ENCODE data around the gene FKBP8. TPM values are rescaled to one million over a fixed set of nuclear protein-coding genes. Genes with fewer than 3 reads are reported as not detected.

FKBP8 gene
- total RNA-seq, 4 donors from 2014 or later, result 267 to 318 (median 275) TPM

DNA sequence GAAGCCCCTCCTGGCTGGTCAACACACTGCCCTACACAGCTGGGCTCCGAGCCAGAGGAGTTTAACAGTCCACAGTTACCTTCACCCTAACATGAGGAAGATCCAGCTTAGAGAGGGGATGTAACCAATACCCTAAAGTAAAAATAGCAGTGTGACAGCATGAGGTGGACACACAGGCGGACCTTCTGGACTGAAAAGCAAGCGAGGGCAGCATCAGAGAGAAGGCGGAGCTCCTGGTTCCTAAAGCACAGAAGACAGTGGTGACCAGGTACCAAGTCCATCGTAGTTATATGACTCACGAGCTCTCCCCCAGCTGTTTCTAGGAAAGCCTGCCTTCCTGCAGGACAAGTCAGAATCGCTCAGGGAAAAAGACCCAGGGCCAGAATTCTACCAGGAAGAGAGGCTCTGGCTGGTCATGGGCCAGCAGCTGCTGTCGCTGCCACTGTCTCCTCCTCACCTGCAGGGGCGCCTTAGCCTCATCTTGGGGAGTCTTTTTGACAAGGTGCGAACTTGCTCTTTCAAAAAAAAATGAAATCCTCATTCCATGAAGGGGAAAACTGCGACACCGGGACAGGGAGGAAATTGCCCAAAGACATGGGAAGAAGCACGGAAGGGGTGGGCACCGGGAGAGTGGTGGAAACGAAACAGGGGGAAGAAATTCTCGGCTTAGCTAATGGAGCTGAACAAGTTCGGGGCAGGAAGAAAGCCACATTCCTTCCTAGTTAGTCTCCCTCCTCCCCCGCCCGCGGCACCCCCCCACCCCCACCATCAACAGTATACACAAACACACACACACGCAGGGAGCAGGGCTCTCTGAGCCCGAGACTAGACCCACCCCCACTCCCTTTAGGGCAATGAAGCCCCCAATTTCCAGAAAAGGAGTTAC lies 23.2 kb downstream of the FKBP8 start:
- Histone ChIP-seq H3K36me3 (no peaks in the 10 kb centered on the region), H3K9me3 (no peaks in the 10 kb centered on the region), H3K27me3 (no peaks in the 10 kb centered on the region), H3K4me3 (peak overlapping the region; percentile 66 to 99 (median 89)), H3K27ac (peak overlapping the region; percentile 97 to 100 (median 98)), H3K4me1 (peaks cover 13 to 54% (median 31%) of the 10 kb centered on the region in 4 donors)
- peak; percentile 83 for DNase-seq
- TF ChIP-seq CTCF (IDR thresholded peaks at IDR 0.05), result peak; percentile 62 to 87 (median 65)
- no peak for TF ChIP-seq EP300 (IDR thresholded peaks at IDR 0.05; ENCODE audit: low read depth)
- peak; percentile 64 for TF ChIP-seq POLR2A (IDR thresholded peaks at IDR 0.05)
- peak in 2 of 3 donors; percentile 62 to 72 for TF ChIP-seq POLR2AphosphoS5 (IDR thresholded peaks at IDR 0.05)
- intact Hi-C loops (cut with DNase I; ENCODE audit: low total_unique reads) (loop anchor here (5.0 to 10.0 kb wide), 2 partner anchors 38 to 55 kb away; no protein-coding TSS in a partner anchor), in situ Hi-C loops (cut with MboI; ENCODE audit: low pct_ligation_motif_present in 1 of 4, low pct_unique_long_range_greater_than_20kb in 1 of 4, low sequenced_read_pairs in 3 of 4) (no loop called here)
- 0 to 11% methylated on average over 1 to 18 of the region's 22 CpGs for WGBS, 2 donors (ENCODE audit: low coverage in 1 of 2)

GRCh38 chr19:18518639-18519038 lies 24.7 kb downstream of the FKBP8 start:
- no peaks in the 10 kb centered on the region for H3K9me3 ChIP-seq
- no peaks in the 10 kb centered on the region for H3K27me3 ChIP-seq
- H3K27ac ChIP-seq, result peak overlapping the region; percentile 97 to 100 (median 98)
- TF ChIP-seq CTCF (IDR thresholded peaks at IDR 0.05) (no peak), POLR2A (IDR thresholded peaks at IDR 0.05) (no peak), POLR2AphosphoS5 (IDR thresholded peaks at IDR 0.05) (no peak), EP300 (IDR thresholded peaks at IDR 0.05; ENCODE audit: low read depth) (no peak)
- intact Hi-C loops (cut with DNase I; ENCODE audit: low total_unique reads), result loop anchor here (5.0 to 10.0 kb wide), 2 partner anchors 36 to 54 kb away; no protein-coding TSS in a partner anchor
- peaks cover 25 to 70% (median 46%) of the 10 kb centered on the region in 4 donors for H3K4me1 ChIP-seq
- DNase-seq, result no peak
- in situ Hi-C loops (cut with MboI; ENCODE audit: low pct_ligation_motif_present in 1 of 4, low pct_unique_long_range_greater_than_20kb in 1 of 4, low sequenced_read_pairs in 3 of 4), result no loop called here
- no peak overlapping the region for H3K4me3 ChIP-seq
- H3K36me3 ChIP-seq, result no peaks in the 10 kb centered on the region
- WGBS, 2 donors (ENCODE audit: low coverage in 1 of 2), result 95% methylated on average over 9 of the region's 9 CpGs; no CpG with 5 or more reads in 1 of the 2 donors

- in situ Hi-C loops (cut with MboI; ENCODE audit: low pct_ligation_motif_present in 1 of 4, low pct_unique_long_range_greater_than_20kb in 1 of 4, low sequenced_read_pairs in 3 of 4) (no loop called here), intact Hi-C loops (cut with DNase I; ENCODE audit: low total_unique reads) (loop anchor here (5.0 to 10.0 kb wide), 2 partner anchors 35 to 53 kb away; no protein-coding TSS in a partner anchor)
- no peak for DNase-seq
- Histone ChIP-seq H3K4me1 (peaks cover 25 to 72% (median 45%) of the 10 kb centered on the region in 4 donors), H3K27ac (no peak overlapping the region), H3K27me3 (no peaks in the 10 kb centered on the region), H3K36me3 (no peaks in the 10 kb centered on the region), H3K9me3 (no peaks in the 10 kb centered on the region), H3K4me3 (no peak overlapping the region)
- TF ChIP-seq EP300 (IDR thresholded peaks at IDR 0.05; ENCODE audit: low read depth) (no peak), POLR2A (IDR thresholded peaks at IDR 0.05) (no peak), POLR2AphosphoS5 (IDR thresholded peaks at IDR 0.05) (no peak), CTCF (IDR thresholded peaks at IDR 0.05) (no peak)
- WGBS, 2 donors (ENCODE audit: low coverage in 1 of 2), result 92 to 95% methylated on average over 4 of the region's 4 CpGs
These were observed 25.8 kb downstream of the FKBP8 start for GRCh38 chr19:18517606-18518005.

DNA sequence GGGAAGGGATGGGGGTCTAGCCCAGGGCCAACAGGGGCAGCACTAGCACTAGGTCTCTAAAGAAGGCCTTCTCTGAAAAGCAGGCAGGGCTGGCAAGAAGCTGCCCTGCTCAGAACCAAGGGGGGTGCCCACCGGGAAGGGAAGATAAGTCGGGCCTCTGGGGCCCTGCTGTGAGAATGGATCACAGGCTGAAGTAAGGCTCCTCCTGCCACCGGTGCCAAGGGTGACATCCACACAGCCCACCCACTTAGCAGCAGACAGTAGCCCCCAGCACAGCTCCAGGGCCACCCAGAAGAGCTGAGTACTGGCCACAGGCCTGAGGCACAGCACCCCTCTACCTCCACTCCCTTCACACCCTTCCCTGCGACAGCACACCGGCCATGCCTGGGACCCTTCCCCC lies 27.4 kb downstream of the FKBP8 start:
- peaks cover 25 to 71% (median 44%) of the 10 kb centered on the region in 4 donors for H3K4me1 ChIP-seq
- DNase-seq, result no peak
- peak overlapping the region in 2 of 4 donors; percentile 67 to 78 for H3K27ac ChIP-seq
- H3K9me3 ChIP-seq, result no peaks in the 10 kb centered on the region
- TF ChIP-seq CTCF (IDR thresholded peaks at IDR 0.05) (no peak), EP300 (IDR thresholded peaks at IDR 0.05; ENCODE audit: low read depth) (no peak), POLR2AphosphoS5 (IDR thresholded peaks at IDR 0.05) (no peak), POLR2A (IDR thresholded peaks at IDR 0.05) (no peak)
- intact Hi-C loops (cut with DNase I; ENCODE audit: low total_unique reads), result loop anchor here (5.0 to 10.0 kb wide), 2 partner anchors 34 to 51 kb away; no protein-coding TSS in a partner anchor
- in situ Hi-C loops (cut with MboI; ENCODE audit: low pct_ligation_motif_present in 1 of 4, low pct_unique_long_range_greater_than_20kb in 1 of 4, low sequenced_read_pairs in 3 of 4), result no loop called here
- H3K4me3 ChIP-seq, result no peak overlapping the region
- no peaks in the 10 kb centered on the region for H3K36me3 ChIP-seq
- no peaks in the 10 kb centered on the region for H3K27me3 ChIP-seq
- 79% methylated on average over 5 of the region's 5 CpGs; no CpG with 5 or more reads in 1 of the 2 donors for WGBS, 2 donors (ENCODE audit: low coverage in 1 of 2)

All from transverse colon (tissue), 4 donors.